Memory B cell (primary cell): ENCODE data around the gene SLC9C1.

ENCODE experiments used
- ATAC-seq: fragments of 150-1000 bp; cut with Tn5 transposase; 2 replicates; pipeline ENCODE4 v1.10.0; 2021; ENCODE audit warnings: low read depth, mild to moderate bottlenecking, moderate library complexity
- DNase-seq, 2 donors: peaks; one replicate each; pipeline ENCODE4 v3.0.0; 2022; ENCODE audit warnings: low spot score in 2 of 2
- H3K27ac Mint-ChIP-seq: one replicate; pipeline ENCODE4 v1.8.0; 2022; ENCODE audit warnings: mild to moderate bottlenecking, moderate library complexity, mixed read lengths
- H3K27me3 Mint-ChIP-seq: one replicate; pipeline ENCODE4 v1.8.0; 2022; ENCODE audit warnings: mixed read lengths
- H3K36me3 Mint-ChIP-seq: one replicate; pipeline ENCODE4 v1.8.0; 2022; ENCODE audit warnings: mild to moderate bottlenecking, mixed read lengths
- H3K4me1 Mint-ChIP-seq: one replicate; pipeline ENCODE4 v1.8.0; 2022; ENCODE audit warnings: mixed read lengths
- H3K4me3 Mint-ChIP-seq: one replicate; pipeline ENCODE4 v1.8.0; 2022; ENCODE audit warnings: mild to moderate bottlenecking, moderate library complexity, mixed read lengths
- H3K9me3 Mint-ChIP-seq: one replicate; pipeline ENCODE4 v1.8.0; 2022; ENCODE audit warnings: mixed read lengths

Gene SLC9C1

GRCh38 chr3:112126511-112126911 lies 167.5 kb downstream of the SLC9C1 start:
- no peak overlapping the region for H3K4me3 Mint-ChIP-seq

DNA sequence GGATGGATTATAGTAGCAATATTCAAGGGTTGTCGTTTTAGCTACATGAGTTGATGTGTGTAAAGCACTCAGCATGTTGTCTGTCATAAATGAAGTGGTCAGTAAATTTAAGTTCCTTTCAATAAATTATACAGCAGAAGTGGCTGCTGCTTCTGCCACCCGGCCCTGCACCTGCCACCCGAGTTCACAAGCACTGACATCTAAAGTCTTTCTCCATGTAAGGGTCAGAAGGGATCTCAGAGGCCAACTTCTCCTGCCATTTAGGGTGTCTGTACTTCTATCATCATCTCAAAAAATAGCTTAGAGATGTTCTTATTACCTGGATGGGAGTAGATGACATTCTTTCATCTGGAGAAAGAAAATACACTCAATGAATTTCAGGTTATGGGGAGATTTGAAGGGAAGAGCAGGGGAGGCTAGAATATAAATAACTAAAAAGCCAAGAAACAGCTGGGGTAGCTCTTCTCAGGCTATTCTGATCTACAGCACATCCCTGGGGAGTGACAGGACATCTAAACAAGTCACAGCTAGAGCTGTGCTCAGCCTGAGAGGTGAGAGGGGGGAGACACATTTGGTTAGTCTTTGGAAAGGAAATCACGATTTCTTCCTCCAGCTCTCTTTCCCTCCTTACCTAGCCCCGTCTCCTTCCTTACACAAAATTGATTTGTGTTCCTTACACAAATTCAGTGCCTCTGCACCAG lies 169.0 kb downstream of the SLC9C1 start:
- DNase-seq (no peak), ATAC-seq (no peak)
- peaks cover 46% of the 10 kb centered on the region for H3K4me1 Mint-ChIP-seq
- peak overlapping the region; percentile 39 for H3K27ac Mint-ChIP-seq
- H3K36me3 Mint-ChIP-seq: peaks cover 21% of the 10 kb centered on the region
- H3K4me3 Mint-ChIP-seq: no peak overlapping the region
- no peaks in the 10 kb centered on the region for H3K9me3 Mint-ChIP-seq
- H3K27me3 Mint-ChIP-seq: no peaks in the 10 kb centered on the region

More at GRCh38 chr3:112126511-112126911, 167.5 kb downstream of the SLC9C1 start:
- peak overlapping the region; percentile 39 for H3K27ac Mint-ChIP-seq
- no peak for DNase-seq
- H3K27me3 Mint-ChIP-seq: no peaks in the 10 kb centered on the region
- H3K9me3 Mint-ChIP-seq: no peaks in the 10 kb centered on the region
- no peak for ATAC-seq
- peaks cover 21% of the 10 kb centered on the region for H3K36me3 Mint-ChIP-seq
- H3K4me1 Mint-ChIP-seq: peaks cover 47% of the 10 kb centered on the region

DNA sequence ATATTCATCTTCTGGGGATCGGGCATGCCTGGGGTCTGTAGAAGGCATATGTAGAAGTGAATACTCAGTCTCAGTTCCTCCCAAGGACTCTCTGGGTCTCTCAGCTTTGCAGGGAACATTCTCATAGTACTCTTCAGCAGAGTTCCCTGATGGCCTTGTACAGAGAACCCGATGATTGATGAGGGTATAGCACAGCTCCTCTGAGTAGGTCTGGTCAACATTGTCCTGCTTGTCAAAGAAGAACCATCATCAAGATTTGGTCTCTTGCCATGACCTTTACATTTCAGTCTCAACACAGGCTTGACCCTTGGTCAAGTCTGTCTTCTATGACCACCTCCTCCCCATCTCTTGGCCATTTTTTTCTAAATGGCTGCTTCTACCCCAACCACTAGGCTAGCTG lies 170.5 kb downstream of the SLC9C1 start:
- Mint-ChIP-seq H3K9me3 (no peaks in the 10 kb centered on the region), H3K36me3 (peaks cover 21% of the 10 kb centered on the region), H3K4me1 (peaks cover 49% of the 10 kb centered on the region), H3K4me3 (no peak overlapping the region), H3K27me3 (no peaks in the 10 kb centered on the region), H3K27ac (peak overlapping the region; percentile 38)
- DNase-seq: no peak
- no peak for ATAC-seq

- H3K36me3 Mint-ChIP-seq: peaks cover 21% of the 10 kb centered on the region
- H3K27me3 Mint-ChIP-seq: no peaks in the 10 kb centered on the region
- H3K27ac Mint-ChIP-seq: no peak overlapping the region
- no peaks in the 10 kb centered on the region for H3K9me3 Mint-ChIP-seq
- H3K4me1 Mint-ChIP-seq: peaks cover 52% of the 10 kb centered on the region
- H3K4me3 Mint-ChIP-seq: no peak overlapping the region
- ATAC-seq (no peak), DNase-seq (no peak)
Observed at GRCh38 chr3:112122870-112123269, 171.1 kb downstream of the SLC9C1 start.

DNA sequence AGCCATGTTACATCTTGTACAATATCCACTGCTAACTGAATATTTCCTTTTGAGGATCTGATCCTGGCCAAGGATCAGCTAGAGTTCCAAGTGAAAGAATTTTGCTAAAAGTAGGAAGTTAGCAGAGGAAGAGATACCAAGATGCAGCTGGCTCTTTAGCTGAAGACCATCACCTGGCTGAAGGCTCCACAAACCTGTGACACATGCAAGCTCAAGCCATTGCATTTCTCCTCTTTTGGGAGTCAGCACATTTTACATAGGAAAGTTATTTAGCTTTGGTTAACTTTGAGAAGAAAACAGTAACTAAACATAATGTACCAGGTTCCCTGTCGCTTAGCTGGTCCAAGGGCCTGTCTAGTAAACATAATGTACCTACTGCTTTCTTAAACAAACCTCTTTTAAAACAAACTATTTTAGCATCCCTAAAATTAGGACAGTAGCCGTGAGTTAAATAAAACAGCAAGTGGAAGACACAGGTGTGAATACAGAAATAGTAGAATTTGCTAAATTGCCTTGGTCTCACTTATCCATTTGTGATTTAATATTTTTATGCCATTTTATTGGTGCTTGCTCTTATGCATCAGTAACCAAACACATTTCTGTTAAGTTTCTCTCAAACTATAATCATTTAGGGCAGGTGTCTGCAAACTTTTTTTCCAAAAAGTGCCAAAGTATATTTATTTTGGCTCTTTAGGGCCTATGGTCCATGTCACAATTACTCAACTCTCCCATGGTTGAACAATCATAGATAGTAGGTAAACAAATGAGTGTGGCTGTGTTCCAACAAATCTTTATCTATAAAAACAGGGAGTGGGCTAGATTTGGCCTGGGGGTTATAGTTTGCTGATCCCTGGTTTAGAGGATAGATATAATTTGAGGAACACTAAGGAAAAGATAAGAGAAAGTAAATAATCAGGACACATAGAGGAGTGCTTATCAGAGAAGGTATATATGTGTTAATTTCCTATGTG lies 172.2 kb downstream of the SLC9C1 start:
- Mint-ChIP-seq H3K4me1 (peaks cover 52% of the 10 kb centered on the region), H3K27ac (peak overlapping the region; percentile 68), H3K27me3 (no peaks in the 10 kb centered on the region), H3K36me3 (peaks cover 21% of the 10 kb centered on the region), H3K4me3 (no peak overlapping the region), H3K9me3 (no peaks in the 10 kb centered on the region)
- ATAC-seq: no peak
- DNase-seq: no peak

DNA sequence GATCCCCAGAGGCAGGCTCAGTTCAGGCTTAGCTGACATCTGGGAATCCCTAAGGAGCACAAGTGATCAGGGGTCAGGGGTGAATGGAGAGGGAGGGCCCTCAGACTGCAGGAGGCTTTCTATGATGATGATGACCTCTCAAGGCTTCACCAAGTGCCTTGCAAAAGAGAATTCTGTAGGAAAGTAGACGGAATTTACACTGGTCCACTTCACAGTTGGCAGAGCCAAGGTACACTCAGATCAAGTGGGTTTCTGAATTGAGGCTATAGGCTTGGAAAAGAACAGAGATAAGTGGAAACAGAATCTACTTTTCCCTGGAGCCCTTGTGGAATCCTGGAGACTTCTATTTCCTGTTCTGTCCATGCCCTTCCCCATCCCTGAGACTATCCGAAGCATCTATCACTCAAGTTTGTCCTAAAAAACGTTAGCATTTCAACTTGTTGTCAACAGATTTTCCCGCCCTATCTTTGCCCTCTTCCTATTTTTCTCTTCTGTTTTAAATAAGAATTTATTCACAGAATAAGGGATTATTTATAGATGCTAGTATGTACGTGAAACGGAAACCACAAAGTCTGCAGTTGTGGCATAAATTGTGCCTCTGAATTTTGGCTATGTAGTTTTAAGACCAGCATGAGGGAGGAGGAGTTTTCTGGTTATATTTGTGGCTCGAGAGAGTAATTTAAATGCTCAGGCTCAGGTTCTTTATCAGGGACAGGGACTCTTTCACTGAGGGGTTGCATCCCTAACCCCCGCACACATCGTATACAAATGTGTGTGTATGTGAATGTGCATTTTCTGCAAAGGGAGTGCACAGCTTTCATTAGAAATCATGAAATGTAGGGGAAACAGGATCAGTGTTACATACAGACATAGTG lies 173.8 kb downstream of the SLC9C1 start:
- peaks cover 2% of the 10 kb centered on the region for H3K27me3 Mint-ChIP-seq
- no peak for DNase-seq
- H3K4me3 Mint-ChIP-seq: peak overlapping the region; percentile 36
- peaks cover 13% of the 10 kb centered on the region for H3K36me3 Mint-ChIP-seq
- peak; percentile 35 for ATAC-seq
- H3K9me3 Mint-ChIP-seq: no peaks in the 10 kb centered on the region
- H3K4me1 Mint-ChIP-seq: peaks cover 48% of the 10 kb centered on the region
- peak overlapping the region; percentile 82 for H3K27ac Mint-ChIP-seq

- H3K36me3 Mint-ChIP-seq: peaks cover 5% of the 10 kb centered on the region
- DNase-seq (peak; percentile 44 to 57), ATAC-seq (peak; percentile 79)
- peak overlapping the region; percentile 35 for H3K4me3 Mint-ChIP-seq
- peak overlapping the region; percentile 82 for H3K27ac Mint-ChIP-seq
- H3K9me3 Mint-ChIP-seq: no peaks in the 10 kb centered on the region
- H3K4me1 Mint-ChIP-seq: peaks cover 60% of the 10 kb centered on the region
- peaks cover 2% of the 10 kb centered on the region for H3K27me3 Mint-ChIP-seq
Observed at GRCh38 chr3:112117841-112118571, 176.0 kb downstream of the SLC9C1 start.

DNA sequence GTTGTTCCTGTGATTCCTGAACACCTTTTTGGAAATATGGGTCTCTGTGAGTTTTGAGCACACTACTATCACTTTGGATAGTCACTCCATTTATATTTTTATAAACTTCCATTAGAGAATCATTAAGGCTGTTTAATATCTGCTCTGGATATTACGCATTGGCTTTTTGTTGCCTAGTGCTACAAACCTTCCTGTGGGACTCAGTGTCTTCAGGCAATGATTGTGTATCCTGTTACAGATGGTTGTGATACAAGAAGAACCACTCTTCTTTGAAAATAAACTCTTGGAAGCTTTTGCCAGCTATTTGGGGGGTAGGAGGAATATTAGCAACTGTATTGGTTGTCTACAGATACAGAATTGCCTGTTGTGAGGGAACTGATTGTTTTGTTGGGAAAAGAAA lies 176.6 kb downstream of the SLC9C1 start:
- peaks cover 2% of the 10 kb centered on the region for H3K27me3 Mint-ChIP-seq
- no peak for DNase-seq
- no peaks in the 10 kb centered on the region for H3K9me3 Mint-ChIP-seq
- no peak for ATAC-seq
- peaks cover 62% of the 10 kb centered on the region for H3K4me1 Mint-ChIP-seq
- H3K36me3 Mint-ChIP-seq: peaks cover 1% of the 10 kb centered on the region
- peak overlapping the region; percentile 35 for H3K4me3 Mint-ChIP-seq
- peak overlapping the region; percentile 82 for H3K27ac Mint-ChIP-seq

- peaks cover 62% of the 10 kb centered on the region for H3K4me1 Mint-ChIP-seq
- H3K4me3 Mint-ChIP-seq: peak overlapping the region; percentile 66
- no peak for ATAC-seq
Observed at GRCh38 chr3:112116748-112117186, 177.2 kb downstream of the SLC9C1 start.

DNA sequence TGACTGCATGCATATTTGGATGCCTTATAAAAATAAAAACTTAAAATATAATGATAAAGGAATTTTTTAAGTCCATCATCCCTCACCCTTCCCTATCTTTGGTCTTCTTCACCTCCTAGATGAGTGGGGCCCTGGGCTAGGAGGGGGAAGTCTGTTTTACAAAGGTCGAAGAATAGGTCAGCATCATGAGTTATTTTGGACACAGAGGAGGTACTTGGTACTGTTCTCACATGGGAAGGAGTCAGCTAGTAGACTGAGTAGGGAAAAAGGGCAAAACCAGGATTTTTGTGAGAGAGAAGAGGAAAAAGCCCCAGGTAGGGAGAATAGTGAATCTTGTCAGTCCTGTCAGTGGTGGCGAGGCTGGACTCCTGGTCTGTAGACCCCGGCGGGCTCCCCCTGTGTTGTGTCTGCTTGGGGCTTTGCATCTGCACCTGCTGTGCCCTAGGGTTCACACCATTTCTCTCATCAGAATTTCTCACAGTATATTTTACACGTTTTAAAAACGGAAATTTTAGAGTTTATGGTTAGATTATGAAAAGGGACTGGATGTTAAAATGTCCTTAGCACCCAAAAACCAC lies 178.1 kb downstream of the SLC9C1 start:
- Mint-ChIP-seq H3K9me3 (no peaks in the 10 kb centered on the region), H3K4me1 (peaks cover 57% of the 10 kb centered on the region), H3K4me3 (no peak overlapping the region), H3K27me3 (peaks cover 2% of the 10 kb centered on the region), H3K36me3 (peaks cover 1% of the 10 kb centered on the region), H3K27ac (peak overlapping the region; percentile 95)
- ATAC-seq: no peak
- DNase-seq: no peak

More at GRCh38 chr3:112116748-112117186, 177.2 kb downstream of the SLC9C1 start:
- Mint-ChIP-seq H3K9me3 (no peaks in the 10 kb centered on the region), H3K27ac (peak overlapping the region; percentile 82), H3K27me3 (peaks cover 2% of the 10 kb centered on the region), H3K36me3 (peaks cover 1% of the 10 kb centered on the region)
- DNase-seq: no peak

DNA sequence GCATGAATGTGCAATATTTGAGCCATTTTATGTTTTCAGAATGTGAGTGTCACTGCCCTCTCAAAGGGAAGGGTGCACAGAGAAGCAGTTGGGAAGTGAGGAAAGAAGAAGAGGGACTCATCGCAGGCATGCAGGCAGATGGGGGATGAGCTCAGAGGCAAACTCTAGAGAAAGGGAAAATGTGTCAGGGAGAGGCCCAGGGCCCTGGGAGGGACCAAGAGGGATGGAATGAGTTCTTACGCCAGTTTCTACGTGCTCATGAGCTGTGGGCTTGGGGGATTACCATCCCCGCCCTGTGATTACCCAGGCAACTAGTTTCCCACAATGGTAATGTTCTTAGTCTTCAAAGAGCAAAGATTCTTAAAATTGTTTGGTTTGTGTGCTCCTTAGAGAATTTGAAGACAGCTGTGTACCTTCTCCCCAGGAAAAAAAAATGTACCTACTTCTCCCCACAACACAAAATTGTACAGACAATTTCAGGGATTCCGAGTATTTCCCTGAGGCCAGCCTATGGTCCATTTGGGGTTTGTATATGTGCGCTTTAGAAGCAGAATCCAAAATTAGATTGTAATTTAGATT lies 178.8 kb downstream of the SLC9C1 start:
- Mint-ChIP-seq H3K27ac (peak overlapping the region; percentile 95), H3K9me3 (no peaks in the 10 kb centered on the region), H3K27me3 (peaks cover 2% of the 10 kb centered on the region), H3K4me1 (peaks cover 53% of the 10 kb centered on the region), H3K36me3 (peaks cover 1% of the 10 kb centered on the region), H3K4me3 (no peak overlapping the region)
- DNase-seq (no peak), ATAC-seq (no peak)

DNA sequence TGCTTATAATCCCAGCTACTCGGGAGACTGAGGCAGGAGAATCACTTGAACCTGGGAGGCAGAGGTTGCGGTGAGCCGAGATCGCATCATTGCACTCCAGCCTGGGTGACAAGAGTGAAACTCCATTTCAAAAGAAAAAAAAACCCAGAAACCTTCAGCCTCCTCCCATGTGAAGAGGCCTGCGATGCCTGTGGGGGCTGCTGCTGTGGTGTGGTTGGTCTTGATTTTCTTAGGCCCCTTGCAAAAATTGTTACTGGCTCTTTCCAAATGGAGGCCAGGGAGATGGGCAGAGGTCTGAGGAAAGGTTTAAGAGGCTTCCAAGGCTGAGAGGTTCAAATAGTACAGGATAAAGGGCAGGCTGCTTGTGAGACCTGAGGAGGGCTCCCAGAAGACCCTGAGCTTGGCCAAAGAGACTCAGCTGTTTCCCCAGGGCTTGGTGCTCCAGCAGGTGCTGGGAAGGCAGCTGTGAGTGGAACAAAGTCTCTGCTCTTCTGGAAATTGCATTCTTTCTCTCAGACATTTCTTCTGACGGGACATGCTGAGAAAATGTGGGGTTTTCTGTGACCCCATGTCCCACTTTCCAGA lies 179.3 kb downstream of the SLC9C1 start:
- H3K36me3 Mint-ChIP-seq: peaks cover 1% of the 10 kb centered on the region
- no peak overlapping the region for H3K4me3 Mint-ChIP-seq
- H3K9me3 Mint-ChIP-seq: no peaks in the 10 kb centered on the region
- no peak for ATAC-seq
- peaks cover 2% of the 10 kb centered on the region for H3K27me3 Mint-ChIP-seq
- no peak for DNase-seq
- peaks cover 47% of the 10 kb centered on the region for H3K4me1 Mint-ChIP-seq
- H3K27ac Mint-ChIP-seq: peak overlapping the region; percentile 95
